Raji (cell line): ENCODE measurements around the gene ERBB3.

Source experiments
- POLR2A ChIP-seq: IDR thresholded peaks from 2 replicates; pipeline ENCODE4 v1.6.1; 2011; ENCODE audit warnings: low read depth, low read length, control low read depth; ENCODE audit not compliant: insufficient read depth

The ERBB3 gene

GRCh38 chr12:56071648-56072047, 8.3 kb upstream of the ERBB3 start:
- TF ChIP-seq POLR2A, result no peak

DNA sequence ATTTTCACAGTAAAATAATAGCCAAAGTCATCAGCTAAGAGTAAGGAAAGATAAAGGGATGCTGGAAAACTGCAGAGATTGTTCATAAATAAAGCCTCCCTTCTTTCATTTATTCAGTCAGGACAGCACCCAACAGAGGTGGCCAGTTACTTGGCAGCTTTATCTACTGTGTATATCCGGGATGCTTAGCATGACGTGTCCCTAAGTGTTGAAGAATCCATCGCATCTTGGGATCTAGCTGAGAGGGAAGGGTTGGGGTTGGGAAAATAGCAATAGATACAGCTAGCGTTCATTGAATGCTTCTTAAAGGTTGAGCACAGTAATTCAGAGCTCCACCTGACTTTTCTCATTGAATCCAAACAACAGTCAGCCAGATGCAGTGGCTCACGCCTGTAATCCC, 5.6 kb upstream of the ERBB3 start:
- TF ChIP-seq POLR2A, result no peak

- TF ChIP-seq POLR2A, result no peak
Measured at GRCh38 chr12:56078427-56078826, 1.5 kb upstream of the ERBB3 start.

GRCh38 chr12:56078931-56079722, 838 bp upstream of the ERBB3 start:
- no peak for TF ChIP-seq POLR2A

GRCh38 chr12:56080556-56081138, 682 bp downstream of the ERBB3 start:
- TF ChIP-seq POLR2A, result no peak

DNA sequence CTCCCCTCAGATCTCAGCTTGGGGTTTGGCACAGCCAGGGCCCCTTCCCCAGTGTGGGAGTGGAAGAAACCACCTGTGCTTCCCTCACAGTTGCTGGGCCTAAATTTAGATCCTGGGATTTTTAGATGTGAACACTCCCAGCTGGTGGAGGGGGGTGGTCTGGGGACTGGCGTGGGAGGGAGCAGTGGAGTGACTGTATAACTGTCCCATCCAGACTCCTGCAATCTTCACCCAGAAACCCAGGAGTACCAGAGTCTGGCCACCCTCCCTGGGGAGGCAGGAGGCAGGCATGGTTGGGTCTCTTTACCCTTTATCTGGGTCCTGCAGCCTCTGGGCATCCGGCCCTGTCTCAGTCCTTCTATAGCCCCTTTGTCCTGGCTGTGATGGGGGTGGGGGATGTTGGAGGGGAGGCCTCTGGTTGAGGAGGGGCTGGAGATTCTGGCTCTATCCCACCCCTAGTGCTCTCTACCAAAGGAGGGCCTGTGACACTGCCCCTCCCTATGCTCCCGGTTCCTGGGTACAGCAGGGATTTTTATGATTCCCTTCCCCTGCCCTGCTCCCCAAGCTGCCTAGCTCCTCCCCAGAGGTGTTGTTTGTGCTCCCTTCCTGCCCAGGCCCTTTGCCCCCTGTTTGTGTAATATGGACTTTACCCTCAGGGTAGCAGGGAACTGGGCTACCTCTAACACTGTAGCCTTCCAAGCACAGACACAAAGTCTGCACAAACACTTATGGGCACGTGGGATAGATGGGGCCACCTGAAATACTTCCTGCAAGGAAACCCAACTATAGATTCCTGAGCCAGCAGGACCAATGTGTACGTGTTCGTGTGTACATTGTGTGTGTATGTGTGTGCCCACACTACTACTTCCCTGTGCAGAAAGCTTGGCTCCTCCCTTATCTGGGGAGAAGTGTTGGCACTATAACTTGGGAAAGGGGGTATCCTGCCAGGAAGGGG, 1.7 kb downstream of the ERBB3 start:
- TF ChIP-seq POLR2A, result no peak

DNA sequence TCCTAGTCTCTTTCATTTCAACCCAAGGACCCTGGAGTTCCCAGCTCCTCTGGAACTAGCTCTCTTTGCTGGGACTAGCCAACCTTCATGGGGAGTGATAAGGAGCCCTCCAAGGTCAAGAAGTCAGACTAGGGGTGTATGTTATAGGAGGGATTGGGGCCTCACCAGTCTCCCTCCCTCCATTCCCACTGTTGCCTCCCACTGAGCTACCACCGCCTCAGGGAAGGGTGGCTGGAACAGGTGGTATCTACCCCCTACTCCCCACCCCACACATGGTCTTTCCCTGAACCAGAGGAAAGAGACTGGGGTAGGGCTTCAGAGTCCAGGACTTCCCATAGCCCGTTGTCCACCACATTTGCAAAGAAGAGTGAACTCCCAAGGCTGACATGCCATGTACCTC, 2.4 kb downstream of the ERBB3 start:
- TF ChIP-seq POLR2A, result no peak

- no peak for TF ChIP-seq POLR2A
Measured at GRCh38 chr12:56082967-56083366, 3.0 kb downstream of the ERBB3 start.

DNA sequence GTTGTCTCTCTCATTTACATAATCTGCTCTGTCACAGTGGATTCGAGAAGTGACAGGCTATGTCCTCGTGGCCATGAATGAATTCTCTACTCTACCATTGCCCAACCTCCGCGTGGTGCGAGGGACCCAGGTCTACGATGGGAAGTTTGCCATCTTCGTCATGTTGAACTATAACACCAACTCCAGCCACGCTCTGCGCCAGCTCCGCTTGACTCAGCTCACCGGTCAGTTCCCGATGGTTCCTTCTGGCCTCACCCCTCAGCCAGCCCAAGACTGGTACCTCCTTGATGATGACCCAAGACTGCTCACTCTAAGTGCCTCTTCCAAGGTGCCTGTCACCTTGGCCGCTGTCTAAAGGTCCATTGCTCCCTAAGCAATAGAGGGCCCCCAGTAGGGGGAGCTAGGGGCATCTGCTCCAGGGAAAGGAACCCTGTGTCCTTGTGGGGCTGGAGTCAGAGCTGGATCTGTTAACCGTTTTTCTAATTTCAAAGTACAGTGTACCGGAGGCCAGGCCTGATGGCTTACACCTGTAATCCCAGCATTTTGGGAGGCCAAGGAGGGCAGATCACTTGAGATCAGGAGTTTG, 5.1 kb downstream of the ERBB3 start:
- TF ChIP-seq POLR2A, result no peak

DNA sequence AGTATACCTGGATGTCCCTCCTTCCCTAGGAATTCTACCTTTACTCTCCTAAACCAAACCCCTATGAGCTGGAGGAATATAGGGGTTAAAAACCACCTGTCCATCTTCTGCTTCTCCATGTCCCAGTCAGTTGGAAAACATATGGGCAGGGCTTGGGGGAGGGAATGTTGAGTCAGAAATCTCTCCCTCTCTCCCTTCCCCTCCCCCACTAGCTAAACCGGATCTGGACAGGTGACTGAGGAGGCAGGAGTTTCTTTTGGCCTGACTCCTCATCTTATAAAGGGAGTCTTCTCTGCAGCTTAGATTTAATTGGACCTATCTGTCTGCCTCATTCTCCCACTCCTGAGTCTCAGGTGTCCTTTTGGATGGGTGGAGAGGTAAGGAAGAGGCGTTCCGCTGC, 6.1 kb downstream of the ERBB3 start:
- TF ChIP-seq POLR2A, result no peak

DNA sequence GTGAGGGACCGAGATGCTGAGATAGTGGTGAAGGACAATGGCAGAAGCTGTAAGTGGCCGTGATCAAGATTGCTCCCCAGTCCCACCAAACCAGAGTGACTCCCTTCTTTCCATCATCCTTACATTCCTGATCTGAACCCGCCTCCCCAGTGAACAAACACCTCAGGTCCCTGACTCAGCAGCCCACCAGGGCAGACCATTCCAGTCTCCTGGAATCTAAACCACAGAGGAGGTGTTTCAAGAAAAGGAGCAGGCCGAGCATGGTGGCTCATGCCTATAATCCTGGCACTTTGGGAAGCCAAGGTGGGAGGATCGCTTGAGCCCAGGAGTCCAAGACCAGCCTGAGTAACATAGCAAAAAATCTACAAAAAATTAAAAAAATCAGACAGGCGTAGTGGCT, 6.6 kb downstream of the ERBB3 start:
- TF ChIP-seq POLR2A, result no peak

DNA sequence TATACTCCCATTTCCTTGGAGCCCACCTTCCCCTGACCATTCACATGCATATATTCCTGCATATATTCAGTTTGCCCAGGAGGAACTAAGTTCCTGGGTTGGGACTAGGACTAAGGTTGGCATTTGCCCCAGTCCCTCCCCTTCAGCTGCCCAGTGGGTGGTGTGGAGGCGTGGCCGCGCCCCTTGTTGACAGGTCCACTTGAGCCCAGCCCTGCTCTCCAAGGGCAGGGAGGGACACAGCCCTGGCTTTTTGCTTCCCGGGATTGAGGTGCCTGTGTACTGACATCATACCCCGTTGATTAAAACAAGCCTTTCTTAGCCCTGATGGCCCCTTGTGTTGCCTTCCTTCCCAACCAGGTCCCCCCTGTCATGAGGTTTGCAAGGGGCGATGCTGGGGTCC, 7.3 kb downstream of the ERBB3 start:
- no peak for TF ChIP-seq POLR2A

DNA sequence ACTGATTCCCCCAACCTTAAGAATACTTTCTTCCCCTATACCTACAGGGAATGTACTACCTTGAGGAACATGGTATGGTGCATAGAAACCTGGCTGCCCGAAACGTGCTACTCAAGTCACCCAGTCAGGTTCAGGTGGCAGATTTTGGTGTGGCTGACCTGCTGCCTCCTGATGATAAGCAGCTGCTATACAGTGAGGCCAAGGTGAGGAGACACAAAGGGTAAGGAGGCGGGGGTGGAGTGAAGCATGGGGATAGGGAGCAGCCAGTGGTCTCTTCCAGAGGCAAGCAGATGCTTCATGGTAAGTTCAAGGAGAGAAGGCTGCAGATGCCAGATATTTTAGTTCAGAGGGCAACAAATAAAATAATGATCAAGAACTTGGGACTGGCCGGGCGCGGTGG, 17.8 kb downstream of the ERBB3 start:
- TF ChIP-seq POLR2A, result no peak

- no peak for TF ChIP-seq POLR2A
Measured at GRCh38 chr12:56098592-56098991, 18.6 kb downstream of the ERBB3 start.

- TF ChIP-seq POLR2A, result no peak
Measured at GRCh38 chr12:56099787-56100186, 19.8 kb downstream of the ERBB3 start.

GRCh38 chr12:56101045-56101444, 21.1 kb downstream of the ERBB3 start:
- no peak for TF ChIP-seq POLR2A

DNA sequence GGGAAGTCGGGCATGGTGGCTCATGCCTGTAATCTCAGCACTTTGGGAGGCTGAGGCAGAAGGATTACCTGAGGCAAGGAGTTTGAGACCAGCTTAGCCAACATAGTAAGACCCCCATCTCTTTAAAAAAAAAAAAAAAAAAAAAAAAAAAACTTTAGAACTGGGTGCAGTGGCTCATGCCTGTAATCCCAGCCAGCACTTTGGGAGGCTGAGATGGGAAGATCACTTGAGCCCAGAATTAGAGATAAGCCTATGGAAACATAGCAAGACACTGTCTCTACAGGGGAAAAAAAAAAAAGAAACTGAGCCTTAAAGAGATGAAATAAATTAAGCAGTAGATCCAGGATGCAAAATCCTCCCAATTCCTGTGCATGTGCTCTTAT, 22.7 kb downstream of the ERBB3 start:
- no peak for TF ChIP-seq POLR2A
